HCT116 (cell line): ENCODE results near the gene CACNB3. TPM values are rescaled to one million over a fixed set of nuclear protein-coding genes. Genes with fewer than 3 reads are reported as not detected.

Experiments
- ATAC-seq: fragments of 200-7000 bp; cut with Tn5 transposase; 2 replicates; pipeline ENCODE4 v1.9.1; 2020; ENCODE audit warnings: mild to moderate bottlenecking, moderate library complexity
- BruUV-seq: library from RNA; stranded (reverse); fragments of 400-500 nt; replicated peaks from 2 replicates; lab custom pipeline; 2021; lab: Mats Ljungman, UMichigan
- CTCF ChIA-PET: fragments of 300-600 bp; sonication (Branson Sonifier 250); formaldehyde crosslinking; loops from one replicate; lab custom pipeline; 2021; ENCODE audit warnings: antibody characterized with exemption; lab: Charles Lee
- POLR2A ChIA-PET: fragments of 300-600, 350-600 bp; sonication (Branson Sonifier 250); formaldehyde crosslinking; loops from one replicate; lab custom pipeline; 2021; ENCODE audit warnings: antibody characterized with exemption; lab: Charles Lee
- RAD21 ChIA-PET, 2 experiments: fragments of 300-600 bp; sonication (Branson Sonifier 250); formaldehyde crosslinking; loops; one replicate each; lab custom pipeline; 2023; ENCODE audit warnings: low total read pairs in 2 of 2; ENCODE audit not compliant: uncharacterized antibody in 2 of 2, unreplicated experiment in 2 of 2, low non-redundant PET in 1 of 2; lab: Charles Lee
- DNase-seq: peaks from one replicate; pipeline ENCODE4 v3.0.0-alpha.2; 2010; ENCODE audit warnings: low read depth, low spot score
- H2AFZ ChIP-seq: fragments of 200-600 bp; shearing (Covaris generic), sonication (generic); 2 replicates; pipeline ENCODE4 v1.6.1; 2017; ENCODE audit warnings: low read depth, mixed run types, mixed read lengths, antibody characterized with exemption, low read length; ENCODE audit not compliant: poor library complexity, severe bottlenecking
- H3K27ac ChIP-seq: 2 replicates; pipeline ENCODE4 v1.5.1; 2012; ENCODE audit warnings: low read depth, low read length
- H3K27me3 ChIP-seq: fragments of 200-600 bp; sonication (generic); 2 replicates; pipeline ENCODE4 v1.6.1; 2016; ENCODE audit warnings: mixed run types, low read length, mixed read lengths; ENCODE audit not compliant: insufficient read depth
- H3K36me3 ChIP-seq, 2 experiments: fragments of 200-500 bp in 1 of 2; fragments of 200-600 bp in 1 of 2; sonication (Bioruptor generic) in 1 of 2; sonication (generic) in 1 of 2; 2 replicates each; pipeline versions ENCODE4 v1.5.1 to v1.6.1; 2014 to 2016; ENCODE audit warnings: low read length in 2 of 2, inconsistent platforms in 1 of 2, mixed read lengths in 1 of 2, mixed run types in 1 of 2; ENCODE audit not compliant: insufficient read depth in 2 of 2, control insufficient read depth in 1 of 2
- H3K4me1 ChIP-seq, 2 experiments: fragments of 200-600 bp in 1 of 2; sonication (generic) in 1 of 2; 2 replicates each; pipeline versions ENCODE4 v1.5.1 to v1.6.1; 2012 to 2017; ENCODE audit warnings: low read length in 2 of 2, inconsistent platforms in 1 of 2, mild to moderate bottlenecking in 1 of 2, mixed read lengths in 1 of 2, mixed run types in 1 of 2, moderate library complexity in 1 of 2; ENCODE audit not compliant: insufficient read depth in 2 of 2, control insufficient read depth in 1 of 2
- H3K4me2 ChIP-seq: fragments of 200-600 bp; sonication (generic); 2 replicates; pipeline ENCODE4 v1.6.1; 2017; ENCODE audit warnings: mixed run types, low read length, mixed read lengths
- H3K4me3 ChIP-seq, 2 experiments: fragments of 200-600 bp in 1 of 2; sonication (generic) in 1 of 2; replicated peaks in 1 of 2; 2 replicates each; pipeline ENCODE4 v1.5.1; 2011 to 2016; ENCODE audit warnings: low read length in 2 of 2, control low read depth in 1 of 2, low read depth in 1 of 2, mild to moderate bottlenecking in 1 of 2, mixed read lengths in 1 of 2, mixed run types in 1 of 2
- H3K79me2 ChIP-seq: fragments of 200-600 bp; sonication (generic); 2 replicates; pipeline ENCODE4 v1.6.1; 2017; ENCODE audit warnings: mild to moderate bottlenecking, mixed run types, low read length, moderate library complexity, mixed read lengths; ENCODE audit not compliant: insufficient read depth
- H3K9ac ChIP-seq: fragments of 200-600 bp; sonication (generic); 2 replicates; pipeline ENCODE4 v1.6.1; 2016; ENCODE audit warnings: low read length, mixed read lengths
- H3K9me2 ChIP-seq: fragments of 200-600 bp; sonication (generic), shearing (Covaris generic); 2 replicates; pipeline ENCODE4 v1.6.1; 2017; ENCODE audit warnings: mixed run types, mild to moderate bottlenecking, moderate library complexity; ENCODE audit not compliant: insufficient read depth
- H3K9me3 ChIP-seq, 2 experiments: fragments of 200-500 bp in 1 of 2; fragments of 200-600 bp in 1 of 2; sonication (Bioruptor generic) in 1 of 2; sonication (generic) in 1 of 2; 2 replicates each; pipeline ENCODE4 v1.6.1; 2014 to 2017; ENCODE audit warnings: low read length in 2 of 2, mixed read lengths in 2 of 2, inconsistent platforms in 1 of 2, low read depth in 1 of 2, mild to moderate bottlenecking in 1 of 2, mixed run types in 1 of 2, moderate library complexity in 1 of 2; ENCODE audit not compliant: control insufficient read depth in 1 of 2, insufficient read depth in 1 of 2
- H4K20me1 ChIP-seq: fragments of 200-600 bp; sonication (generic), shearing (Covaris generic); 2 replicates; pipeline ENCODE4 v1.6.1; 2017; ENCODE audit warnings: mixed run types, mild to moderate bottlenecking, moderate library complexity; ENCODE audit not compliant: insufficient read depth
- ATF3 ChIP-seq: IDR thresholded peaks from 2 replicates; pipeline ENCODE4 v1.6.1; 2012
- CTCF ChIP-seq, 3 experiments: fragments of 200-600 bp in 1 of 3; sonication (generic) in 1 of 3; IDR thresholded peaks in 2 of 3; conservative IDR thresholded peaks in 1 of 3; 2 replicates each; pipeline ENCODE4 v1.5.1; 2012 to 2017; ENCODE audit warnings: low read depth in 2 of 3, low read length in 2 of 3, antibody characterized with exemption in 1 of 3, borderline replicate concordance in 1 of 3, control low read depth in 1 of 3, mild to moderate bottlenecking in 1 of 3, mixed read lengths in 1 of 3, mixed run types in 1 of 3, moderate library complexity in 1 of 3; ENCODE audit not compliant: insufficient read depth in 1 of 3
- EGR1 ChIP-seq: IDR thresholded peaks from 2 replicates; pipeline ENCODE4 v1.6.1; 2012; ENCODE audit warnings: low read depth
- ELF1 ChIP-seq: IDR thresholded peaks from 2 replicates; pipeline ENCODE4 v1.6.1; 2012; ENCODE audit warnings: low read depth, borderline replicate concordance
- EZH2phosphoT487 ChIP-seq: fragments of 200-600 bp; IDR thresholded peaks from 2 replicates; pipeline ENCODE4 v1.6.1; 2018; ENCODE audit warnings: antibody characterized with exemption, borderline replicate concordance
- FOSL1 ChIP-seq: IDR thresholded peaks from 2 replicates; pipeline ENCODE4 v1.6.1; 2012; ENCODE audit warnings: low read depth
- JUND ChIP-seq: IDR thresholded peaks from 2 replicates; pipeline ENCODE4 v1.6.1; 2012
- MAX ChIP-seq: IDR thresholded peaks from 2 replicates; pipeline ENCODE4 v1.6.1; 2012
- POLR2A ChIP-seq: IDR thresholded peaks from 2 replicates; pipeline ENCODE4 v1.7.0; 2011; ENCODE audit warnings: borderline replicate concordance; ENCODE audit not compliant: insufficient read depth, insufficient read length; ENCODE audit errors: extremely low read depth
- POLR2AphosphoS5 ChIP-seq: IDR thresholded peaks from 2 replicates; pipeline ENCODE4 v1.6.1; 2011; ENCODE audit warnings: mild to moderate bottlenecking, low read depth, low read length, moderate library complexity
- RAD21 ChIP-seq: IDR thresholded peaks from 2 replicates; pipeline ENCODE4 v1.6.1; 2012; ENCODE audit warnings: low read depth, mild to moderate bottlenecking
- REST ChIP-seq: IDR thresholded peaks from 2 replicates; pipeline ENCODE4 v1.6.1; 2012; ENCODE audit warnings: low read depth
- SP1 ChIP-seq: IDR thresholded peaks from 2 replicates; pipeline ENCODE4 v1.6.1; 2012; ENCODE audit warnings: low read depth
- TCF7L2 ChIP-seq: IDR thresholded peaks from 2 replicates; pipeline ENCODE4 v1.7.0; 2011; ENCODE audit warnings: borderline replicate concordance, inconsistent platforms; ENCODE audit not compliant: insufficient read depth, insufficient read length; ENCODE audit errors: extremely low read depth
- YY1 ChIP-seq: IDR thresholded peaks from 2 replicates; pipeline ENCODE4 v1.6.1; 2011; ENCODE audit warnings: low read length, low read depth, moderate library complexity, mild to moderate bottlenecking; ENCODE audit not compliant: insufficient replicate concordance; ENCODE audit errors: extremely low read depth
- ZFX ChIP-seq: fragments of 450-650 bp; IDR thresholded peaks from 2 replicates; pipeline ENCODE4 v1.6.1; 2017
- ZNF274 ChIP-seq: fragments of 200-500 bp; sonication (Bioruptor generic); IDR thresholded peaks from 2 replicates; pipeline ENCODE4 v1.6.1; 2014; ENCODE audit warnings: mild to moderate bottlenecking, low read depth, low read length, inconsistent platforms
- intact Hi-C: fragments of 100-400 bp; cut with micrococcal nuclease; formaldehyde crosslinking; loops from 2 replicates; pipeline ENCODE4 v1.10.0; 2022
- total RNA-seq: library from RNA; stranded (reverse); gene quantifications from one replicate; pipeline ENCODE4 v1.2.1, GENCODE V29; 2021; ENCODE audit not compliant: unreplicated experiment

CACNB3 gene
- total RNA-seq, 1 experiment from 2014 or later, result 22.0 TPM

- Histone ChIP-seq H3K4me3 (peak within 1 kb of the TSS; percentile 96 to 99), H2AFZ (peak within 1 kb of the TSS; percentile 87), H3K4me1 (peaks cover 10 to 15% of the 10 kb centered on the region in 2 experiments; a peak in 3 of 4 replicates), H3K36me3 (peaks cover 4 to 5% of the 10 kb centered on the region in 2 experiments; a peak in 3 of 4 replicates), H3K9me2 (no peaks in the 10 kb centered on the region), H3K27ac (peak within 1 kb of the TSS; percentile 63), H3K9ac (peak within 1 kb of the TSS; percentile 95), H3K79me2 (peaks cover 48% of the 10 kb centered on the region), H3K27me3 (no peaks in the 10 kb centered on the region), H4K20me1 (no peaks in the 10 kb centered on the region), H3K9me3 (no peaks in the 10 kb centered on the region), H3K4me2 (peak within 1 kb of the TSS; percentile 95)
- intact Hi-C loops, result loop anchor here (1.0 kb wide), 1 partner anchor 143 kb away; no protein-coding TSS in a partner anchor
- ATAC-seq (peak; percentile 98), DNase-seq (peak; percentile 91)
- BruUV-seq, result no TSS peak
- ChIA-PET RAD21 (interaction anchor here (0.6 to 2.5 kb wide), 7 partner anchors 38 to 364 kb away, joined by 3 to 24 read pairs (median 3); partner anchors contain the start of gene WNT1 (in 1 of the 2)), POLR2A (interaction anchor here (0.5 to 4.2 kb wide), 6 partner anchors 12 to 279 kb away, joined by 3 to 28 read pairs (median 6); partner anchors contain the start of genes RND1 and TUBA1B), CTCF (interaction anchor here (0.6 to 5.5 kb wide), 20 partner anchors 9 to 243 kb away, joined by 3 to 80 read pairs (median 6); partner anchors contain the start of genes ARF3, PRKAG1, RND1 and WNT1)
- no peak; the same call in 1 of the 2 replicates for TF ChIP-seq MAX
- TF ChIP-seq REST, result no peak
- peak; percentile 83 for TF ChIP-seq SP1
- TF ChIP-seq POLR2AphosphoS5, result peak; percentile 74
- TF ChIP-seq EZH2phosphoT487, result no peak
- peak; percentile 55 for TF ChIP-seq POLR2A
- TF ChIP-seq YY1, result peak; percentile 98
- peak; percentile 28 for TF ChIP-seq TCF7L2
- no peak for TF ChIP-seq ATF3
- no peak for TF ChIP-seq FOSL1
- no peak for TF ChIP-seq RAD21
- peak; percentile 98 for TF ChIP-seq ELF1
- TF ChIP-seq ZNF274, result no peak
- no peak for TF ChIP-seq CTCF (IDR thresholded peaks at IDR 0.05 in 2 of 3, conservative IDR thresholded peaks at IDR 0.05 in 1 of 3; ENCODE audit: borderline replicate concordance in 1 of 3, insufficient read depth in 1 of 3, low read depth in 2 of 3, low read length in 2 of 3)
- peak; percentile 94 for TF ChIP-seq ZFX
- no peak for TF ChIP-seq JUND
- peak; percentile 61 for TF ChIP-seq EGR1
Measured at GRCh38 chr12:48851883-48852733, 33.8 kb downstream of the CACNB3 start, which contains the start of gene DDX23. TSS of gene DDX23 (minus strand) at chr12:48852163. CDS start at chr12:48845782, 6,381 bp downstream.
